H1 (cell line): ENCODE data around the gene SLC25A48. TPM values are rescaled to one million over a fixed set of nuclear protein-coding genes. Genes with fewer than 3 reads are reported as not detected.
A peak's percentile ranks its signal among the peaks of the same experiment; 100 is the strongest.

Experiments used
- CTCF ChIA-PET: fragments of 300-600 bp; sonication (Branson Sonifier 250); formaldehyde crosslinking; loops from one replicate; lab custom pipeline; 2021; ENCODE audit not compliant: partially characterized antibody; lab: Charles Lee
- POLR2A ChIA-PET: fragments of 300-600 bp; sonication (Branson Sonifier 250); formaldehyde crosslinking; loops from one replicate; lab custom pipeline; 2021; ENCODE audit warnings: inconsistent platforms; ENCODE audit not compliant: partially characterized antibody; lab: Charles Lee
- DNase-seq, 2 experiments: peaks; one replicate each; pipeline versions ENCODE4 v3.0.0 to v3.0.0-alpha.2; 2010 to 2022; ENCODE audit warnings: low spot score in 2 of 2, low read depth in 1 of 2, mixed read lengths in 1 of 2
- FAIRE-seq: peaks from 2 replicates; lab custom pipeline; 2011; peaks lifted over from hg19 to GRCh38; lab: Jason Lieb, UNC
- H2AFZ ChIP-seq: 2 replicates; pipeline ENCODE4 v1.8.1; 2012; ENCODE audit warnings: low read length, inconsistent platforms
- H2AK5ac ChIP-seq: 2 replicates; pipeline ENCODE4 v1.6.1; 2013; ENCODE audit warnings: low read depth, low read length
- H2BK120ac ChIP-seq: replicated peaks from 2 replicates; pipeline ENCODE3; 2013; ENCODE audit warnings: low read depth, low read length, inconsistent platforms
- H2BK12ac ChIP-seq: 2 replicates; pipeline ENCODE4 v1.6.1; 2013; ENCODE audit warnings: low read depth, low read length
- H2BK15ac ChIP-seq: 2 replicates; pipeline ENCODE4 v1.6.1; 2013; ENCODE audit warnings: low read length
- H2BK20ac ChIP-seq: 2 replicates; pipeline ENCODE4 v1.6.1; 2013; ENCODE audit warnings: low read length
- H2BK5ac ChIP-seq: 2 replicates; pipeline ENCODE4 v1.6.1; 2013; ENCODE audit warnings: low read depth, low read length
- H3K14ac ChIP-seq: 2 replicates; pipeline ENCODE4 v1.6.1; 2013; ENCODE audit warnings: inconsistent platforms; ENCODE audit not compliant: insufficient read length
- H3K18ac ChIP-seq: 2 replicates; pipeline ENCODE4 v1.6.1; 2013; ENCODE audit warnings: low read length; ENCODE audit errors: extremely low read depth
- H3K23ac ChIP-seq: 2 replicates; pipeline ENCODE4 v1.6.1; 2013; ENCODE audit warnings: inconsistent platforms; ENCODE audit not compliant: insufficient read length
- H3K23me2 ChIP-seq: 2 replicates; pipeline ENCODE4 v1.6.1; 2013; ENCODE audit warnings: low read depth, low read length
- H3K27ac ChIP-seq: 2 replicates; pipeline ENCODE4 v1.6.1; 2011; ENCODE audit warnings: low read depth, low read length, inconsistent platforms
- H3K27me3 ChIP-seq, 4 experiments: replicated peaks in 1 of 4; 1 replicate in 1 of 4; 2 replicates in 3 of 4; pipeline versions ENCODE4 v1.6.1 to v1.8.1; 2011 to 2013; ENCODE audit warnings: low read length in 3 of 4, mild to moderate bottlenecking in 3 of 4, inconsistent platforms in 2 of 4, mixed read lengths in 2 of 4, moderate library complexity in 1 of 4; ENCODE audit not compliant: control insufficient read depth in 3 of 4, insufficient read depth in 3 of 4; ENCODE audit errors: extremely low read depth in 1 of 4
- H3K36me3 ChIP-seq, 4 experiments: 2 replicates each; pipeline versions ENCODE4 v1.6.1 to v1.8.1; 2011 to 2013; ENCODE audit warnings: mild to moderate bottlenecking in 4 of 4, low read length in 3 of 4, moderate library complexity in 2 of 4, control low read depth in 1 of 4, inconsistent platforms in 1 of 4; ENCODE audit not compliant: insufficient read depth in 4 of 4, control insufficient read depth in 2 of 4
- H3K4ac ChIP-seq: replicated peaks from 2 replicates; pipeline ENCODE3; 2013; ENCODE audit warnings: low read length, low read depth, mixed read lengths, inconsistent platforms; ENCODE audit not compliant: insufficient read length
- H3K4me1 ChIP-seq, 4 experiments: replicated peaks in 1 of 4; 1 replicate in 1 of 4; 2 replicates in 3 of 4; pipeline versions ENCODE4 v1.6.1 to v1.8.1; 2011 to 2013; ENCODE audit warnings: low read length in 3 of 4, inconsistent platforms in 2 of 4, mixed read lengths in 1 of 4; ENCODE audit not compliant: insufficient read depth in 4 of 4, control insufficient read depth in 3 of 4
- H3K4me2 ChIP-seq, 2 experiments: 2 replicates each; pipeline versions ENCODE4 v1.6.1 to v1.8.1; 2011 to 2013; ENCODE audit warnings: low read depth in 2 of 2, low read length in 2 of 2, control low read depth in 1 of 2, inconsistent platforms in 1 of 2, mild to moderate bottlenecking in 1 of 2; ENCODE audit not compliant: insufficient read depth in 1 of 2
- H3K4me3 ChIP-seq, 4 experiments: fragments of 200-600, 300-600 bp in 1 of 4; sonication (generic), shearing (Covaris generic), sonication (Bioruptor Twin) in 1 of 4; 2 replicates each; pipeline versions ENCODE4 v1.5.1 to v1.8.1; 2011 to 2016; ENCODE audit warnings: low read length in 4 of 4, low read depth in 3 of 4, control low read depth in 2 of 4, inconsistent platforms in 2 of 4, mild to moderate bottlenecking in 2 of 4, mixed read lengths in 1 of 4, moderate library complexity in 1 of 4; ENCODE audit not compliant: insufficient read depth in 2 of 4; ENCODE audit errors: extremely low read depth in 1 of 4
- H3K56ac ChIP-seq: replicated peaks from 2 replicates; pipeline ENCODE3; 2013; ENCODE audit warnings: low read depth, mild to moderate bottlenecking, mixed read lengths, low read length, inconsistent platforms; ENCODE audit not compliant: insufficient read length
- H3K79me1 ChIP-seq: 2 replicates; pipeline ENCODE4 v1.6.1; 2013; ENCODE audit warnings: low read depth, low read length, control low read depth
- H3K79me2 ChIP-seq, 2 experiments: 2 replicates each; pipeline versions ENCODE4 v1.6.1 to v1.8.1; 2012 to 2013; ENCODE audit warnings: low read length in 2 of 2, mild to moderate bottlenecking in 2 of 2, inconsistent platforms in 1 of 2; ENCODE audit not compliant: insufficient read depth in 2 of 2, control insufficient read depth in 1 of 2
- H3K9ac ChIP-seq, 4 experiments: replicated peaks in 1 of 4; 1 replicate in 1 of 4; 2 replicates in 3 of 4; pipeline versions ENCODE4 v1.6.1 to v1.8.1; 2011 to 2013; ENCODE audit warnings: low read depth in 3 of 4, low read length in 3 of 4, control low read depth in 2 of 4, mild to moderate bottlenecking in 2 of 4, moderate library complexity in 2 of 4, inconsistent platforms in 1 of 4; ENCODE audit errors: extremely low read depth in 1 of 4
- H3K9me3 ChIP-seq, 2 experiments: 2 replicates each; pipeline versions ENCODE4 v1.6.1 to v1.8.1; 2012 to 2013; ENCODE audit warnings: mild to moderate bottlenecking in 2 of 2, moderate library complexity in 2 of 2, control low read depth in 1 of 2, inconsistent platforms in 1 of 2, low read depth in 1 of 2, low read length in 1 of 2, mixed read lengths in 1 of 2; ENCODE audit not compliant: insufficient read depth in 2 of 2
- H4K20me1 ChIP-seq, 2 experiments: replicated peaks in 1 of 2; 2 replicates each; pipeline versions ENCODE3 to v1.8.1; 2011 to 2013; ENCODE audit warnings: inconsistent platforms in 2 of 2, low read length in 2 of 2, mild to moderate bottlenecking in 1 of 2; ENCODE audit not compliant: insufficient read depth in 2 of 2, control insufficient read depth in 1 of 2
- H4K5ac ChIP-seq: 2 replicates; pipeline ENCODE4 v1.6.1; 2013; ENCODE audit warnings: low read length, low read depth, mixed read lengths, inconsistent platforms; ENCODE audit not compliant: insufficient read length
- H4K8ac ChIP-seq: 2 replicates; pipeline ENCODE4 v1.8.0; 2013; ENCODE audit warnings: mild to moderate bottlenecking, moderate library complexity, low read length, inconsistent platforms; ENCODE audit not compliant: insufficient read depth; ENCODE audit errors: extremely low read depth
- H4K91ac ChIP-seq: replicated peaks from 2 replicates; pipeline ENCODE3; 2013; ENCODE audit warnings: low read length, mixed read lengths, inconsistent platforms; ENCODE audit not compliant: insufficient read length
- WGBS, 2 experiments: shearing (Covaris generic) in 1 of 2; methylation state at CpG; one replicate each; pipeline versions ENCODE4 v1.1.6 to v1.1.7; 2013 to 2015; ENCODE audit warnings: low lambda C conversion rate in 2 of 2, mixed read lengths in 2 of 2, inconsistent platforms in 1 of 2, low coverage in 1 of 2, missing lambda C conversion rate in 1 of 2; ENCODE audit not compliant: insufficient replicate concordance in 2 of 2, insufficient coverage in 1 of 2, insufficient read length in 1 of 2; ENCODE audit errors: extremely low coverage in 1 of 2, missing lambda C conversion rate in 1 of 2; 5-methylcytosine and 5-hydroxymethylcytosine counted together
- polyA plus RNA-seq, 7 experiments: library from polyadenylated mRNA; depleted of rRNA in 3 of 7; stranded (reverse) in 5 of 7; unstranded in 2 of 7; fragments of >200 nt in 5 of 7; fragments of 200-250 nt in 2 of 7; gene quantifications; 1 replicate in 5 of 7; 2 replicates in 1 of 7; 4 replicates in 1 of 7; pipeline versions ENCODE4 v1.2.1 to v1.2.3, GENCODE V29; 2011 to 2013; ENCODE audit warnings: missing spikeins in 2 of 7, mixed read lengths in 2 of 7
- total RNA-seq: library from RNA; stranded (reverse); fragmentation: NEBNext Ultra II Directional; extraction: Animal tissue kit (Norgen Biotek cat#: 25700); gene quantifications from 2 replicates; pipeline ENCODE4 v1.2.1, GENCODE V29; 2021

SLC25A48 gene
- total and polyA plus RNA-seq, 2 of the 8 experiments (the other 6 are each of a cell fraction or from before 2014, with no cell fraction given), result 1.3 to 1.8 TPM

DNA sequence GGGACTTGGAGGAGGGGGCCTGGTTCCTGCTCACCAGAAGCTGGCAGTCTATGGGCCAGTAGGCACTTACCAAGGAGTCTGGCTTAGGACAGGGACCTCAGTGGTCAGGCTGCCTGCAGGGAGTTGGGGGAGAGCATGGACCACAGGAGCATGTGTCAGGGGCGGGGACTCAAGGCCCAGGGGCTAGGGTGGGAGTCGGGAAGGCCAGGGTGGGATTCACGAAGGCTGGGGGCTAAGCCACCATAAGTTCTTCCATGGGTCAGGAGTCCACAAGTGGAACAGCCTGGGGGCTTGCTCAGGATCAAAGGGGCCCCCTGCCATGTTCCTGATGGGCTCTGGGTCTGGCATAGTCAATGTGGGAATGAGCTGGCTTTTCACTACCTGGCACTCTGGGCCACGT is 11.5 kb upstream of the SLC25A48 start:
- Histone ChIP-seq H3K23me2 (no peaks in the 10 kb centered on the region), H4K5ac (no peak overlapping the region), H3K4ac (no peak overlapping the region), H3K9me3 (no peaks in the 10 kb centered on the region), H2BK5ac (0 out of 2 replicates have a peak overlapping the region, but pooled peaks have one; percentile 1), H2BK15ac (0 out of 2 replicates have a peak overlapping the region, but pooled peaks have one; percentile 88), H3K4me2 (no peak overlapping the region), H2BK20ac (no peak overlapping the region), H3K4me3 (no peak overlapping the region), H2BK12ac (peak overlapping the region; percentile 80; the same call in 1 of the 2 replicates), H3K79me2 (no peaks in the 10 kb centered on the region), H3K79me1 (no peaks in the 10 kb centered on the region), H3K14ac (no peak overlapping the region), H3K4me1 (peaks cover 0 to 11% (median 3%) of the 10 kb centered on the region in 4 experiments; a peak in 3 of 7 replicates), H2BK120ac (no peak overlapping the region), H3K18ac (no peak overlapping the region), H4K20me1 (no peaks in the 10 kb centered on the region), H4K8ac (no peak overlapping the region), H3K27me3 (no peaks in the 10 kb centered on the region), H3K9ac (no peak overlapping the region), H4K91ac (no peak overlapping the region), H3K23ac (no peak overlapping the region), H2AFZ (no peak overlapping the region), H3K56ac (no peak overlapping the region), H3K27ac (no peak overlapping the region; the same call in 1 of the 2 replicates), H3K36me3 (no peaks in the 10 kb centered on the region; a peak in 1 of 8 replicates), H2AK5ac (0 out of 2 replicates have a peak overlapping the region, but pooled peaks have one; percentile 28)
- POLR2A ChIA-PET, result no interaction called here
- CTCF ChIA-PET, result interaction anchor here (0.8 to 13.3 kb wide), 5 partner anchors 7 to 366 kb away, joined by 3 to 335 read pairs (median 3); no protein-coding TSS in a partner anchor
- WGBS, 2 experiments, result 84% methylated on average over 2 of the region's 4 CpGs; no CpG with 5 or more reads in 1 of the 2 experiments
- DNase-seq, result no peak
- FAIRE-seq, result no peak
